ENCODE results near the gene FBXL3.
"Not testable (repeated sequence)": the region's sequence is repeated elsewhere in the genome, so short reads cannot be mapped to it uniquely, and the experiment has no call there.

The FBXL3 gene

GRCh38 chr13:76968041-76968440 lies 58.9 kb downstream of the FBXL3 start:
- H3K36me3 ChIP-seq (ENCODE audit: control insufficient read depth, insufficient read depth, low read length) = no peaks in the 10 kb centered on the region
- H3K4me1 ChIP-seq = no peaks in the 10 kb centered on the region
- no peak overlapping the region for H3K27ac ChIP-seq
- no peaks in the 10 kb centered on the region for H3K79me2 ChIP-seq
- no peak for TF ChIP-seq CTCF (IDR thresholded peaks at IDR 0.05)
- no peaks in the 10 kb centered on the region for H3K27me3 ChIP-seq (ENCODE audit: control insufficient read depth, insufficient read depth, low read length)
- H3K4me3 ChIP-seq (ENCODE audit: low read depth, low read length) = no peak overlapping the region
- no peak overlapping the region for H2AFZ ChIP-seq
- H3K9me3 ChIP-seq (ENCODE audit: control insufficient read depth, low read length) = no peaks in the 10 kb centered on the region
- H3K9ac ChIP-seq = no peak overlapping the region
- H3K4me2 ChIP-seq (ENCODE audit: low read length) = no peak overlapping the region

GRCh38 chr13:76967031-76967430 lies 59.9 kb downstream of the FBXL3 start:
- no peaks in the 10 kb centered on the region for H3K36me3 ChIP-seq (ENCODE audit: control insufficient read depth, insufficient read depth, low read length)

GRCh38 chr13:76965759-76966421 lies 61.1 kb downstream of the FBXL3 start:
- TF ChIP-seq CTCF (IDR thresholded peaks at IDR 0.05) = no peak
- no peaks in the 10 kb centered on the region for H3K9me3 ChIP-seq (ENCODE audit: control insufficient read depth, low read length)
- no peaks in the 10 kb centered on the region for H3K27me3 ChIP-seq (ENCODE audit: control insufficient read depth, insufficient read depth, low read length)
- no peaks in the 10 kb centered on the region for H3K4me1 ChIP-seq
- no peaks in the 10 kb centered on the region for H3K79me2 ChIP-seq
- no peak overlapping the region for H3K4me2 ChIP-seq (ENCODE audit: low read length)
- no peak overlapping the region for H3K4me3 ChIP-seq (ENCODE audit: low read depth, low read length)
- no peak overlapping the region for H3K27ac ChIP-seq
- H3K36me3 ChIP-seq (ENCODE audit: control insufficient read depth, insufficient read depth, low read length) = no peaks in the 10 kb centered on the region
- H2AFZ ChIP-seq = no peak overlapping the region
- no peak overlapping the region for H3K9ac ChIP-seq

More at GRCh38 chr13:76967031-76967430, 59.9 kb downstream of the FBXL3 start:
- Histone ChIP-seq H3K4me1 (no peaks in the 10 kb centered on the region), H2AFZ (no peak overlapping the region), H3K27ac (no peak overlapping the region), H3K27me3 (ENCODE audit: control insufficient read depth, insufficient read depth, low read length) (no peaks in the 10 kb centered on the region), H3K4me2 (ENCODE audit: low read length) (no peak overlapping the region), H3K4me3 (ENCODE audit: low read depth, low read length) (no peak overlapping the region), H3K9ac (no peak overlapping the region), H3K9me3 (ENCODE audit: control insufficient read depth, low read length) (no peaks in the 10 kb centered on the region), H3K79me2 (no peaks in the 10 kb centered on the region)
- no peak for TF ChIP-seq CTCF (IDR thresholded peaks at IDR 0.05)

DNA sequence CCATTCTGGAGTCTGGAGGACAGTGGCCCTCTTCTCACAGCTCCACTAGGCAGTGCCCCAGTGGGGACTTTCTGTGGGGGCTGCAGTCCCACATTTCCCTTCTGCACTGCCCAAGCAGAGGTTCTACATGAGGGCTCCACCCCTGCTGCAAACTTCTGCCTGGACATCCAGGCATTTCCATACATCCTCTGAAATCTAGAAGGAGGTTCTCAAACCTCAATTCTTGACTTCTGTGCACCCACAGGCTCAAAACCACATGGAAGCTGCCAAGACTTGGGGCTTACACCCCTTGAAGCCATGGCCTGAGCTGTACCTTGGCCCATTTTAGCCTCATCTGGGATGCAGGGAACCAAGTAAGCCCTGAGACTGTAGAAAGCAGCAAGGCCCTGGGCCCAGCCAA lies 67.2 kb downstream of the FBXL3 start:
- not testable (repeated sequence) for H3K9ac ChIP-seq; H3K27ac ChIP-seq; H3K4me2 ChIP-seq (ENCODE audit: low read length); H3K4me1 ChIP-seq; H2AFZ ChIP-seq; H3K27me3 ChIP-seq (ENCODE audit: control insufficient read depth, insufficient read depth, low read length); H3K9me3 ChIP-seq (ENCODE audit: control insufficient read depth, low read length); H3K79me2 ChIP-seq; H3K36me3 ChIP-seq (ENCODE audit: control insufficient read depth, insufficient read depth, low read length); H3K4me3 ChIP-seq (ENCODE audit: low read depth, low read length)

DNA sequence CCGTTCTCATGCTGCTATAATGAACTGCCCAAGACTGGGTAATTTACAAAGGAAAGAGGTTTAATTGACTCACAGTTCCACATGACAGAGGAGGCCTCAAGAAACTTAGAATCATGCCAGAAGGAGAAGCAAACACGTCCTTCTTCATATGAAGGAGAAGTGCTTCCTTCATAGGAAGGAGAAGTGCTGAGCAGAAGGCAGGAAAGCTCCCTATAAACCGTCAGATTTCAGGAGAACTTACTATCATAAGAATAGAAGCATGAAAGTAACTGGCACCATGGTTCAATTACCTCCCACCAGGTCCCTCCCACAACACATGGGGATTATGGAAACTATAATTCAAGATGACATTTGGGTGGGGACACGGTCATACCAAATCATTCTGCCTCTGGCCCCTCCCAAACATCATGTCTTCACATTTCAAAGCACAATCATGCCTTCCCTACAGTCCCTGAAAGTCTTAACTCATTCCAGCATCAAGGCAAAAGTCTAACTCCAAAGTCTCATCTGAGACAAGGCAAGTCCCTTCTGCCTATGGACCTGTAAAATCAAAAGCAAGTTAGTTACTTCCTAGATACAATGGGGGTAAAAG lies 68.0 kb downstream of the FBXL3 start:
- no peaks in the 10 kb centered on the region for H3K79me2 ChIP-seq
- H3K27ac ChIP-seq = no peak overlapping the region
- no peak overlapping the region for H3K4me2 ChIP-seq (ENCODE audit: low read length)
- no peaks in the 10 kb centered on the region for H3K4me1 ChIP-seq
- H3K36me3 ChIP-seq (ENCODE audit: control insufficient read depth, insufficient read depth, low read length) = no peaks in the 10 kb centered on the region
- TF ChIP-seq CTCF (IDR thresholded peaks at IDR 0.05) = no peak
- no peak overlapping the region for H3K4me3 ChIP-seq (ENCODE audit: low read depth, low read length)
- no peak overlapping the region for H2AFZ ChIP-seq
- H3K9me3 ChIP-seq (ENCODE audit: control insufficient read depth, low read length) = no peaks in the 10 kb centered on the region
- H3K27me3 ChIP-seq (ENCODE audit: control insufficient read depth, insufficient read depth, low read length) = no peaks in the 10 kb centered on the region
- H3K9ac ChIP-seq = no peak overlapping the region
